HEK293 (cell line): ENCODE measurements around the gene EEF1AKMT1.

Experiments used
- CTCF ChIA-PET: fragments of 350-600 bp; formaldehyde crosslinking; extraction: SDS; loops from one replicate; lab custom pipeline; 2021; ENCODE audit warnings: antibody characterized with exemption; lab: Yijun Ruan, JAX
- POLR2A ChIA-PET: fragments of 300-600 bp; formaldehyde crosslinking; extraction: SDS; loops from one replicate; lab custom pipeline; 2020; ENCODE audit warnings: antibody characterized with exemption, inconsistent platforms; lab: Yijun Ruan, JAX
- H3K27ac ChIP-seq: fragments of 200-500 bp; sonication (Bioruptor generic); 2 replicates; pipeline ENCODE4 v1.5.1; 2014; ENCODE audit warnings: low read depth, low read length, control low read depth, inconsistent platforms; ENCODE audit errors: extremely low read depth
- H3K36me3 ChIP-seq, 2 experiments: fragments of 200-500 bp in 1 of 2; sonication (Bioruptor generic) in 1 of 2; 1 replicate in 1 of 2; 2 replicates in 1 of 2; pipeline ENCODE4 v1.5.1; 2014 to 2017; ENCODE audit warnings: inconsistent platforms in 2 of 2, low read length in 2 of 2; ENCODE audit not compliant: control insufficient read depth in 2 of 2, insufficient read depth in 1 of 2
- H3K4me1 ChIP-seq: fragments of 200-500 bp; sonication (Bioruptor generic); 2 replicates; pipeline ENCODE4 v1.5.1; 2014; ENCODE audit warnings: mild to moderate bottlenecking, low read length, inconsistent platforms; ENCODE audit not compliant: control insufficient read depth, insufficient read depth
- H3K4me3 ChIP-seq: 2 replicates; pipeline ENCODE4 v1.5.1; 2011; ENCODE audit warnings: low read depth, mild to moderate bottlenecking, control low read depth, low read length, moderate library complexity
- H3K9me3 ChIP-seq: fragments of 200-500 bp; sonication (Bioruptor generic); 2 replicates; pipeline ENCODE4 v1.5.1; 2014; ENCODE audit warnings: low read depth, low read length, inconsistent platforms; ENCODE audit not compliant: control insufficient read depth, insufficient read depth
- FEZF1 ChIP-seq: fragments of 450-650 bp; formaldehyde crosslinking; IDR thresholded peaks from 2 replicates; pipeline ENCODE4 v1.5.1; 2016; ENCODE audit warnings: missing biosample characterization, missing genetic modification characterization
- IKZF3 ChIP-seq: fragments of 450-650 bp; IDR thresholded peaks from 2 replicates; pipeline ENCODE4 v1.5.0; 2018; ENCODE audit warnings: missing biosample characterization, mild to moderate bottlenecking, missing genetic modification characterization, moderate library complexity
- KLF7 ChIP-seq: fragments of 450-650 bp; formaldehyde crosslinking; IDR thresholded peaks from 2 replicates; pipeline ENCODE4 v1.5.1; 2016; ENCODE audit warnings: missing biosample characterization, missing genetic modification characterization, borderline replicate concordance
- TRIM28 ChIP-seq: IDR thresholded peaks from 2 replicates; pipeline ENCODE4 v1.6.1; 2011; ENCODE audit warnings: low read length, control low read depth, borderline replicate concordance
- ZBTB20 ChIP-seq: fragments of 450-650 bp; formaldehyde crosslinking; IDR thresholded peaks from 2 replicates; pipeline ENCODE4 v1.5.1; 2016; ENCODE audit warnings: missing biosample characterization, missing genetic modification characterization
- ZFP69B ChIP-seq: fragments of 450-650 bp; formaldehyde crosslinking; IDR thresholded peaks from 2 replicates; pipeline ENCODE4 v1.5.1; 2016; ENCODE audit warnings: missing biosample characterization, missing genetic modification characterization
- ZNF132 ChIP-seq: fragments of 450-650 bp; formaldehyde crosslinking; IDR thresholded peaks from 2 replicates; pipeline ENCODE4 v1.5.1; 2017; ENCODE audit warnings: missing biosample characterization, missing genetic modification characterization, borderline replicate concordance
- ZNF16 ChIP-seq: fragments of 450-650 bp; formaldehyde crosslinking; IDR thresholded peaks from 2 replicates; pipeline ENCODE4 v1.5.1; 2016; ENCODE audit warnings: low read depth, missing biosample characterization, missing genetic modification characterization
- ZNF324 ChIP-seq: fragments of 450-650 bp; formaldehyde crosslinking; IDR thresholded peaks from 2 replicates; pipeline ENCODE4 v1.5.1; 2016; ENCODE audit warnings: missing biosample characterization, missing genetic modification characterization
- ZNF404 ChIP-seq: fragments of 450-650 bp; formaldehyde crosslinking; IDR thresholded peaks from 2 replicates; pipeline ENCODE4 v1.5.1; 2017; ENCODE audit warnings: missing biosample characterization, missing genetic modification characterization
- ZNF558 ChIP-seq: fragments of 450-650 bp; formaldehyde crosslinking; IDR thresholded peaks from 2 replicates; pipeline ENCODE4 v1.5.1; 2016; ENCODE audit warnings: missing biosample characterization, missing genetic modification characterization
- ZNF626 ChIP-seq: fragments of 450-650 bp; sonication (Bioruptor Pico); formaldehyde crosslinking; IDR thresholded peaks from 2 replicates; pipeline ENCODE4 v1.5.1; 2018; ENCODE audit warnings: missing biosample characterization, missing genetic modification characterization, inconsistent platforms
- ZNF664 ChIP-seq: fragments of 450-650 bp; formaldehyde crosslinking; IDR thresholded peaks from 2 replicates; pipeline ENCODE4 v1.5.1; 2016; ENCODE audit warnings: missing biosample characterization, missing genetic modification characterization
- ZNF791 ChIP-seq: fragments of 450-650 bp; formaldehyde crosslinking; IDR thresholded peaks from 2 replicates; pipeline ENCODE4 v1.5.1; 2016; ENCODE audit warnings: missing biosample characterization, missing genetic modification characterization
- ZNF843 ChIP-seq: fragments of 450-650 bp; formaldehyde crosslinking; IDR thresholded peaks from 2 replicates; pipeline ENCODE4 v1.5.1; 2016; ENCODE audit warnings: missing biosample characterization, missing genetic modification characterization
- TF ChIP-seq, protein P1 (sequence below): fragments of 450-650 bp; formaldehyde crosslinking; conservative IDR thresholded peaks from 2 replicates; pipeline ENCODE4 v1.5.1; 2016; ENCODE audit warnings: low read depth, missing biosample characterization, missing genetic modification characterization
- TF ChIP-seq, protein P2 (sequence below): fragments of 450-650 bp; formaldehyde crosslinking; IDR thresholded peaks from 2 replicates; pipeline ENCODE4 v1.5.1; 2016; ENCODE audit warnings: missing biosample characterization, missing genetic modification characterization
- TF ChIP-seq, protein P3 (sequence below): fragments of 450-650 bp; formaldehyde crosslinking; optimal IDR thresholded peaks from 2 replicates; pipeline ENCODE3; 2016; ENCODE audit warnings: missing biosample characterization, mild to moderate bottlenecking, missing genetic modification characterization
- TF ChIP-seq, protein P4 (sequence below): fragments of 450-650 bp; formaldehyde crosslinking; IDR thresholded peaks from 2 replicates; pipeline ENCODE4 v1.5.1; 2016; ENCODE audit warnings: missing biosample characterization, missing genetic modification characterization
- TF ChIP-seq, protein P5 (sequence below): fragments of 450-650 bp; formaldehyde crosslinking; IDR thresholded peaks from 2 replicates; pipeline ENCODE4 v1.5.1; 2016; ENCODE audit warnings: missing biosample characterization, missing genetic modification characterization
- TF ChIP-seq, protein P6 (sequence below): fragments of 450-650 bp; formaldehyde crosslinking; IDR thresholded peaks from 2 replicates; pipeline ENCODE4 v1.5.1; 2016; ENCODE audit warnings: missing biosample characterization, missing genetic modification characterization

EEF1AKMT1 gene

DNA sequence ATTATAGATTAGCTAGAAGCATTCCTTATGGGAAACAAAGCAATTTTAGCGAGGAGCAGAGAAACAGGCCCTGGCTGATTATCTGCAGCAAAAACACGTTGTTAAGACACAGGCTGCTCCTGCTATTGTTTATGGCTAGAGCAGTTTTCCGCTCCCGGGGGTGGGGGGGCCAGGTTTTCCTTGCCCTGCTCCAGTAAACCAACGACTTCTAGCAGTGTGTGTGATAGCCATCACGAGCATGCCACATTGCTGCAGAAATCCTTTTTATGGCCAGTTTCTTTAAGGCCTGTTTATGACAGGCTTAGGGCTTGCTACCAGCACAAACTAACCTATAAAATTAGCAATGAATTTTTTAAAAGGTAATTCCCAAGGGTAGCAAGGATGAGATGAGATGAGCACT, 88.7 kb downstream of the EEF1AKMT1 start:
- CTCF ChIA-PET = no interaction called here

DNA sequence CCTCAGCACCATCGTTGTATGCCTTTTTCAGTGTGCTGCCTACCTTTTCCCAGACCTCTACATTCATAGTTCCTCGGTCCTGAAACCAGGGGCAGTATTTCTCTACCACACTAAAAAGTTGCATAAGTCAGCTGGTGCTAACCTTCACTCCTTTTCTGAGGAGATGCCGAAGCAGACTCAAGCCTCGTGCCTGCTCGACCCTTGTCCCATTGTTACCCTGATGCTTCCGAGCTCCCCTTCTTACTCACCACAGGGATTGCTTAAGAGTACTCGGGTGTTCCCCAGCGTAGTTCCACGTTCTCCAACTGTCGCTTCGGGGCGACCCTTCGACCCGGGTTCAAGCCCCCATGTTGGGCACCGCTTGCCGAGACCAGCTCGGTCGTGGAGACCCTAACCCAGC, 89.2 kb downstream of the EEF1AKMT1 start:
- CTCF ChIA-PET = no interaction called here
- no peak overlapping the region for H3K27ac ChIP-seq
- POLR2A ChIA-PET = no interaction called here
- no peak overlapping the region for H3K4me3 ChIP-seq
- peaks cover 0 to 2% of the 10 kb centered on the region in 2 experiments; a peak in 1 of 3 replicates for H3K36me3 ChIP-seq
- no peaks in the 10 kb centered on the region for H3K9me3 ChIP-seq
- H3K4me1 ChIP-seq = no peaks in the 10 kb centered on the region
- TF ChIP-seq IKZF3 (tag by site-specific recombination) = no peak
- TF ChIP-seq, protein P1, sequence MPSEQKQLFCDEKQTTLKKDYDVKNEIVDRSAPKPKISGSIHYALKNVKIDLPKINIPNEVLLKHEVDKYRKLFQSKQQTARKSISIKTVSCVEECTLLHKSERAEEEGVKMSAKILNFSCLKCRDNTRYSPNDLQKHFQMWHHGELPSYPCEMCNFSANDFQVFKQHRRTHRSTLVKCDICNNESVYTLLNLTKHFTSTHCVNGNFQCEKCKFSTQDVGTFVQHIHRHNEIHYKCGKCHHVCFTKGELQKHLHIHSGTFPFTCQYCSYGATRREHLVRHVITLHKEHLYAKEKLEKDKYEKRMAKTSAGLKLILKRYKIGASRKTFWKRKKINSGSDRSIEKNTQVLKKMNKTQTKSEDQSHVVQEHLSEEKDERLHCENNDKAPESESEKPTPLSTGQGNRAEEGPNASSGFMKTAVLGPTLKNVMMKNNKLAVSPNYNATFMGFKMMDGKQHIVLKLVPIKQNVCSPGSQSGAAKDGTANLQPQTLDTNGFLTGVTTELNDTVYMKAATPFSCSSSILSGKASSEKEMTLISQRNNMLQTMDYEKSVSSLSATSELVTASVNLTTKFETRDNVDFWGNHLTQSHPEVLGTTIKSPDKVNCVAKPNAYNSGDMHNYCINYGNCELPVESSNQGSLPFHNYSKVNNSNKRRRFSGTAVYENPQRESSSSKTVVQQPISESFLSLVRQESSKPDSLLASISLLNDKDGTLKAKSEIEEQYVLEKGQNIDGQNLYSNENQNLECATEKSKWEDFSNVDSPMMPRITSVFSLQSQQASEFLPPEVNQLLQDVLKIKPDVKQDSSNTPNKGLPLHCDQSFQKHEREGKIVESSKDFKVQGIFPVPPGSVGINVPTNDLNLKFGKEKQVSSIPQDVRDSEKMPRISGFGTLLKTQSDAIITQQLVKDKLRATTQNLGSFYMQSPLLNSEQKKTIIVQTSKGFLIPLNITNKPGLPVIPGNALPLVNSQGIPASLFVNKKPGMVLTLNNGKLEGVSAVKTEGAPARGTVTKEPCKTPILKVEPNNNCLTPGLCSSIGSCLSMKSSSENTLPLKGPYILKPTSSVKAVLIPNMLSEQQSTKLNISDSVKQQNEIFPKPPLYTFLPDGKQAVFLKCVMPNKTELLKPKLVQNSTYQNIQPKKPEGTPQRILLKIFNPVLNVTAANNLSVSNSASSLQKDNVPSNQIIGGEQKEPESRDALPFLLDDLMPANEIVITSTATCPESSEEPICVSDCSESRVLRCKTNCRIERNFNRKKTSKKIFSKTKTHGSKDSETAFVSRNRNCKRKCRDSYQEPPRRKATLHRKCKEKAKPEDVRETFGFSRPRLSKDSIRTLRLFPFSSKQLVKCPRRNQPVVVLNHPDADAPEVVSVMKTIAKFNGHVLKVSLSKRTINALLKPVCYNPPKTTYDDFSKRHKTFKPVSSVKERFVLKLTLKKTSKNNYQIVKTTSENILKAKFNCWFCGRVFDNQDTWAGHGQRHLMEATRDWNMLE = no peak
- TF ChIP-seq, protein P2, sequence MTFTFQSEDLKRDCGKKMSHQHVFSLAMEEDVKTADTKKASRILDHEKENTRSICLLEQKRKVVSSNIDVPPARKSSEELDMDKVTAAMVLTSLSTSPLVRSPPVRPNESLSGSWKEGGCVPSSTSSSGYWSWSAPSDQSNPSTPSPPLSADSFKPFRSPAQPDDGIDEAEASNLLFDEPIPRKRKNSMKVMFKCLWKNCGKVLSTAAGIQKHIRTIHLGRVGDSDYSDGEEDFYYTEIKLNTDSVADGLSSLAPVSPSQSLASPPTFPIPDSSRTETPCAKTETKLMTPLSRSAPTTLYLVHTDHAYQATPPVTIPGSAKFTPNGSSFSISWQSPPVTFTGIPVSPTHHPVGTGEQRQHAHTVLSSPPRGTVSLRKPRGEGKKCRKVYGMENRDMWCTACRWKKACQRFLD (tag by site-specific recombination) = no peak
- TF ChIP-seq, protein P3, sequence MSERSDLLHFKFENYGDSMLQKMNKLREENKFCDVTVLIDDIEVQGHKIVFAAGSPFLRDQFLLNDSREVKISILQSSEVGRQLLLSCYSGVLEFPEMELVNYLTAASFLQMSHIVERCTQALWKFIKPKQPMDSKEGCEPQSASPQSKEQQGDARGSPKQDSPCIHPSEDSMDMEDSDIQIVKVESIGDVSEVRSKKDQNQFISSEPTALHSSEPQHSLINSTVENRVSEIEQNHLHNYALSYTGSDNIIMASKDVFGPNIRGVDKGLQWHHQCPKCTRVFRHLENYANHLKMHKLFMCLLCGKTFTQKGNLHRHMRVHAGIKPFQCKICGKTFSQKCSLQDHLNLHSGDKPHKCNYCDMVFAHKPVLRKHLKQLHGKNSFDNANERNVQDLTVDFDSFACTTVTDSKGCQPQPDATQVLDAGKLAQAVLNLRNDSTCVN = no peak
- TF ChIP-seq ZNF132 = no peak
- no peak for TF ChIP-seq ZNF843 (tag by site-specific recombination)
- TF ChIP-seq, protein P4, sequence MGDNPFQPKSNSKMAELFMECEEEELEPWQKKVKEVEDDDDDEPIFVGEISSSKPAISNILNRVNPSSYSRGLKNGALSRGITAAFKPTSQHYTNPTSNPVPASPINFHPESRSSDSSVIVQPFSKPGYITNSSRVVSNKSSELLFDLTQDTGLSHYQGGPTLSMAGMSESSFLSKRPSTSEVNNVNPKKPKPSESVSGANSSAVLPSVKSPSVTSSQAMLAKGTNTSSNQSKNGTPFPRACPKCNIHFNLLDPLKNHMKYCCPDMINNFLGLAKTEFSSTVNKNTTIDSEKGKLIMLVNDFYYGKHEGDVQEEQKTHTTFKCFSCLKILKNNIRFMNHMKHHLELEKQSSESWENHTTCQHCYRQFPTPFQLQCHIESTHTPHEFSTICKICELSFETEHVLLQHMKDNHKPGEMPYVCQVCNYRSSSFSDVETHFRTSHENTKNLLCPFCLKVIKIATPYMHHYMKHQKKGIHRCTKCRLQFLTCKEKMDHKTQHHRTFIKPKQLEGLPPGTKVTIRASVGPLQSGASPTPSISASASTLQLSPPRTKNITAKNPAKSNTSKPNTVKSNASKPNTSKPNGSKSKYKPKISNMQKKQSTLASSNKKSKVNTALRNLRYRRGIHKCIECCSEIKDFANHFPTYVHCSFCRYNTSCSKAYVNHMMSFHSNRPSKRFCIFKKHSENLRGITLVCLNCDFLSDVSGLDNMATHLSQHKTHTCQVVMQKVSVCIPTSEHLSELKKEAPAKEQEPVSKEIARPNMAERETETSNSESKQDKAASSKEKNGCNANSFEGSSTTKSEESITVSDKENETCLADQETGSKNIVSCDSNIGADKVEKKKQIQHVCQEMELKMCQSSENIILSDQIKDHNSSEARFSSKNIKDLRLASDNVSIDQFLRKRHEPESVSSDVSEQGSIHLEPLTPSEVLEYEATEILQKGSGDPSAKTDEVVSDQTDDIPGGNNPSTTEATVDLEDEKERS (tag by site-specific recombination) = no peak
- TF ChIP-seq ZNF16 (tag by site-specific recombination) = no peak
- TF ChIP-seq, protein P5, sequence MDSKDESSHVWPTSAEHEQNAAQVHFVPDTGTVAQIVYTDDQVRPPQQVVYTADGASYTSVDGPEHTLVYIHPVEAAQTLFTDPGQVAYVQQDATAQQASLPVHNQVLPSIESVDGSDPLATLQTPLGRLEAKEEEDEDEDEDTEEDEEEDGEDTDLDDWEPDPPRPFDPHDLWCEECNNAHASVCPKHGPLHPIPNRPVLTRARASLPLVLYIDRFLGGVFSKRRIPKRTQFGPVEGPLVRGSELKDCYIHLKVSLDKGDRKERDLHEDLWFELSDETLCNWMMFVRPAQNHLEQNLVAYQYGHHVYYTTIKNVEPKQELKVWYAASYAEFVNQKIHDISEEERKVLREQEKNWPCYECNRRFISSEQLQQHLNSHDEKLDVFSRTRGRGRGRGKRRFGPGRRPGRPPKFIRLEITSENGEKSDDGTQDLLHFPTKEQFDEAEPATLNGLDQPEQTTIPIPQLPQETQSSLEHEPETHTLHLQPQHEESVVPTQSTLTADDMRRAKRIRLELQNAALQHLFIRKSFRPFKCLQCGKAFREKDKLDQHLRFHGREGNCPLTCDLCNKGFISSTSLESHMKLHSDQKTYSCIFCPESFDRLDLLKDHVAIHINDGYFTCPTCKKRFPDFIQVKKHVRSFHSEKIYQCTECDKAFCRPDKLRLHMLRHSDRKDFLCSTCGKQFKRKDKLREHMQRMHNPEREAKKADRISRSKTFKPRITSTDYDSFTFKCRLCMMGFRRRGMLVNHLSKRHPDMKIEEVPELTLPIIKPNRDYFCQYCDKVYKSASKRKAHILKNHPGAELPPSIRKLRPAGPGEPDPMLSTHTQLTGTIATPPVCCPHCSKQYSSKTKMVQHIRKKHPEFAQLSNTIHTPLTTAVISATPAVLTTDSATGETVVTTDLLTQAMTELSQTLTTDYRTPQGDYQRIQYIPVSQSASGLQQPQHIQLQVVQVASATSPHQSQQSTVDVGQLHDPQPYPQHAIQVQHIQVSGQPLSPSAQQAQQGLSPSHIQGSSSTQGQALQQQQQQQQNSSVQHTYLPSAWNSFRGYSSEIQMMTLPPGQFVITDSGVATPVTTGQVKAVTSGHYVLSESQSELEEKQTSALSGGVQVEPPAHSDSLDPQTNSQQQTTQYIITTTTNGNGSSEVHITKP (tag by site-specific recombination) = no peak
- TF ChIP-seq ZNF404 (tag by site-specific recombination) = no peak
- TF ChIP-seq ZNF664 (tag by site-specific recombination) = no peak
- no peak for TF ChIP-seq KLF7
- TF ChIP-seq ZNF324 (tag by site-specific recombination) = no peak
- no peak for TF ChIP-seq ZNF791 (tag by site-specific recombination)
- TF ChIP-seq ZNF626 (tag by site-specific recombination) = no peak
- TF ChIP-seq, protein P6, sequence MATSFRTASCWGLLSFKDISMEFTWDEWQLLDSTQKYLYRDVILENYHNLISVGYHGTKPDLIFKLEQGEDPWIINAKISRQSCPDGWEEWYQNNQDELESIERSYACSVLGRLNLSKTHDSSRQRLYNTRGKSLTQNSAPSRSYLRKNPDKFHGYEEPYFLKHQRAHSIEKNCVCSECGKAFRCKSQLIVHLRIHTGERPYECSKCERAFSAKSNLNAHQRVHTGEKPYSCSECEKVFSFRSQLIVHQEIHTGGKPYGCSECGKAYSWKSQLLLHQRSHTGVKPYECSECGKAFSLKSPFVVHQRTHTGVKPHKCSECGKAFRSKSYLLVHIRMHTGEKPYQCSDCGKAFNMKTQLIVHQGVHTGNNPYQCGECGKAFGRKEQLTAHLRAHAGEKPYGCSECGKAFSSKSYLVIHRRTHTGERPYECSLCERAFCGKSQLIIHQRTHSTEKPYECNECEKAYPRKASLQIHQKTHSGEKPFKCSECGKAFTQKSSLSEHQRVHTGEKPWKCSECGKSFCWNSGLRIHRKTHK = no peak
- no peak for TF ChIP-seq ZBTB20 (tag by site-specific recombination)
- no peak for TF ChIP-seq ZNF558

More for the DNA sequence above, 88.7 kb downstream of the EEF1AKMT1 start:
- Histone ChIP-seq H3K4me3 (no peak overlapping the region), H3K36me3 (peaks cover 0 to 2% of the 10 kb centered on the region in 2 experiments; a peak in 1 of 3 replicates), H3K9me3 (no peaks in the 10 kb centered on the region), H3K4me1 (no peaks in the 10 kb centered on the region), H3K27ac (no peak overlapping the region)
- POLR2A ChIA-PET = no interaction called here
- TF ChIP-seq TRIM28 (no peak), FEZF1 (tag by site-specific recombination) (peak; percentile 26; the same call in 1 of the 2 replicates), ZFP69B (tag by site-specific recombination) (no peak)
